ENCODE measurements around the gene ENOPH1. TPM values are rescaled to one million over a fixed set of nuclear protein-coding genes. Genes with fewer than 3 reads are reported as not detected.

Gene ENOPH1
- total RNA-seq, 4 donors from 2014 or later, result 19.8 to 32.4 (median 23.8) TPM

DNA sequence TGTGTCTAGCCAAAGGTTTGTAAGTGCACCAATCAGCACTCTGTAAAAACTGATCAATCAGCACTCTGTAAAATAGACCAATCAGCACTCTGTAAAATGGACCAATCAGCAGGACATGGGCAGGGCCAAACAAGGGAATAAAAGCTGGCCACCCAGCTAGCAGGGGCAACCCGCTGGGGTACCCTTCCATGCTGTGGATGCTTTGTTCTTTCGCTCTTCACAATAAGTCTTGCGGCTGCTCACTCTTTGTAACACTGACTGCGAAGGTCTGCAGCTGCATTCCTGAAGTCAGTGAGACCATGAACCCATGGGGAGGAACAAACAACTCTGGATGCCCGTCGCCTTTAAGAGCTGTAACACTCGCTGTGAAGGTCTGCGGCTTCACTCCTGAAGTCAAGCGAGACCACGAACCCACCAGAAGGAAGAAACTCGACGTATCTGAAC is 14.4 kb upstream of the ENOPH1 start:
- TF ChIP-seq EP300 (IDR thresholded peaks at IDR 0.05) (no peak), POLR2AphosphoS5 (IDR thresholded peaks at IDR 0.05) (no peak), POLR2A (IDR thresholded peaks at IDR 0.05) (no peak)
- TF ChIP-seq, protein P1, sequence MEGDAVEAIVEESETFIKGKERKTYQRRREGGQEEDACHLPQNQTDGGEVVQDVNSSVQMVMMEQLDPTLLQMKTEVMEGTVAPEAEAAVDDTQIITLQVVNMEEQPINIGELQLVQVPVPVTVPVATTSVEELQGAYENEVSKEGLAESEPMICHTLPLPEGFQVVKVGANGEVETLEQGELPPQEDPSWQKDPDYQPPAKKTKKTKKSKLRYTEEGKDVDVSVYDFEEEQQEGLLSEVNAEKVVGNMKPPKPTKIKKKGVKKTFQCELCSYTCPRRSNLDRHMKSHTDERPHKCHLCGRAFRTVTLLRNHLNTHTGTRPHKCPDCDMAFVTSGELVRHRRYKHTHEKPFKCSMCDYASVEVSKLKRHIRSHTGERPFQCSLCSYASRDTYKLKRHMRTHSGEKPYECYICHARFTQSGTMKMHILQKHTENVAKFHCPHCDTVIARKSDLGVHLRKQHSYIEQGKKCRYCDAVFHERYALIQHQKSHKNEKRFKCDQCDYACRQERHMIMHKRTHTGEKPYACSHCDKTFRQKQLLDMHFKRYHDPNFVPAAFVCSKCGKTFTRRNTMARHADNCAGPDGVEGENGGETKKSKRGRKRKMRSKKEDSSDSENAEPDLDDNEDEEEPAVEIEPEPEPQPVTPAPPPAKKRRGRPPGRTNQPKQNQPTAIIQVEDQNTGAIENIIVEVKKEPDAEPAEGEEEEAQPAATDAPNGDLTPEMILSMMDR (IDR thresholded peaks at IDR 0.05), result no peak
- H3K9me3 ChIP-seq, result no peaks in the 10 kb centered on the region
- H3K4me3 ChIP-seq, result no peak overlapping the region
- H3K4me1 ChIP-seq, result no peaks in the 10 kb centered on the region
- no peak overlapping the region for H3K27ac ChIP-seq
- ATAC-seq, result no peak
- no peaks in the 10 kb centered on the region for H3K27me3 ChIP-seq
- WGBS, 2 donors (ENCODE audit: low coverage in 1 of 2), result 78 to 90% methylated on average over 3 to 6 of the region's 12 CpGs
- H3K36me3 ChIP-seq, result no peaks in the 10 kb centered on the region

GRCh38 chr4:82419451-82419850 is 10.9 kb upstream of the ENOPH1 start:
- Histone ChIP-seq H3K36me3 (peaks cover 7 to 27% of the 10 kb centered on the region in 2 donors), H3K4me1 (peaks cover 0 to 12% (median 0%) of the 10 kb centered on the region in 3 donors), H3K27me3 (no peaks in the 10 kb centered on the region), H3K27ac (no peak overlapping the region), H3K9me3 (no peaks in the 10 kb centered on the region), H3K4me3 (no peak overlapping the region)
- TF ChIP-seq EP300 (IDR thresholded peaks at IDR 0.05), result no peak
- TF ChIP-seq POLR2AphosphoS5 (IDR thresholded peaks at IDR 0.05), result no peak
- TF ChIP-seq, protein P1 (IDR thresholded peaks at IDR 0.05), result no peak
- TF ChIP-seq POLR2A (IDR thresholded peaks at IDR 0.05), result no peak
- no peak for ATAC-seq
- 83 to 100% methylated on average over 1 of the region's 3 CpGs for WGBS, 2 donors (ENCODE audit: low coverage in 1 of 2)

- Histone ChIP-seq H3K27me3 (no peaks in the 10 kb centered on the region), H3K36me3 (peaks cover 7 to 52% of the 10 kb centered on the region in 2 donors), H3K4me1 (peaks cover 3 to 34% (median 11%) of the 10 kb centered on the region in 3 donors), H3K27ac (no peak overlapping the region), H3K9me3 (no peaks in the 10 kb centered on the region), H3K4me3 (no peak overlapping the region)
- no peak for ATAC-seq
- TF ChIP-seq POLR2AphosphoS5 (IDR thresholded peaks at IDR 0.05) (peak; percentile 13), EP300 (IDR thresholded peaks at IDR 0.05) (no peak), POLR2A (IDR thresholded peaks at IDR 0.05) (no peak)
- TF ChIP-seq, protein P1 (IDR thresholded peaks at IDR 0.05), result no peak
- WGBS, 2 donors (ENCODE audit: low coverage in 1 of 2), result 74 to 85% methylated on average over 6 to 9 of the region's 13 CpGs
These were observed 8.4 kb upstream of the ENOPH1 start for GRCh38 chr4:82421796-82422560.

DNA sequence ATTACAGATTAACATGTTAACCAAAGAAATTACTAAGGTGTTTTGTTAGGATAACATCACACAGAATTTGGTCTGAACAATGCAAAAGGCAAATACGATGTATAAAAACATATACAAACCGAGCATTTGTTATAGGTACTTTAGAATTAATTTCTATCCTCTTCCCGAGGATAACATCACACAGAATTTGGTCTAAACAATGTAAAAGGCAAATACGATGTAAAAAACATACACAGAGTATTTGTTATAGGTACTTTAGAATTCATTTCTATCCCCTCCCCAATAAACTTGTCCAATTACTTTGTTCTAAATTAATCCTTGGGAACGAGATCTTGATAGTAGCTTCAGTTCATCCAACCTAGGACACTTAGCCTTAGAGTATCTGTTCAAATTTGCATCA is 7.8 kb upstream of the ENOPH1 start:
- TF ChIP-seq POLR2A (IDR thresholded peaks at IDR 0.05), result no peak
- TF ChIP-seq EP300 (IDR thresholded peaks at IDR 0.05), result no peak
- TF ChIP-seq, protein P1 (IDR thresholded peaks at IDR 0.05), result no peak
- TF ChIP-seq POLR2AphosphoS5 (IDR thresholded peaks at IDR 0.05), result no peak
- peaks cover 7 to 55% of the 10 kb centered on the region in 2 donors for H3K36me3 ChIP-seq
- 67 to 78% methylated on average over 5 of the region's 5 CpGs for WGBS, 2 donors (ENCODE audit: low coverage in 1 of 2)

More for the DNA sequence above, 7.8 kb upstream of the ENOPH1 start:
- no peak for ATAC-seq
- Histone ChIP-seq H3K27ac (no peak overlapping the region), H3K4me1 (peaks cover 3 to 40% (median 17%) of the 10 kb centered on the region in 3 donors), H3K27me3 (no peaks in the 10 kb centered on the region), H3K4me3 (no peak overlapping the region), H3K9me3 (no peaks in the 10 kb centered on the region)

Data from gastroesophageal sphincter (tissue), 4 donors.